ENCODE measurements around the gene NEGR1. TPM values are rescaled to one million over a fixed set of nuclear protein-coding genes. Genes with fewer than 3 reads are reported as not detected.
A peak's percentile ranks its signal among the peaks of the same experiment; 100 is the strongest.

NEGR1 gene
- total RNA-seq, 6 donors from 2014 or later: 3.1 to 14.7 (median 8.9) TPM

DNA sequence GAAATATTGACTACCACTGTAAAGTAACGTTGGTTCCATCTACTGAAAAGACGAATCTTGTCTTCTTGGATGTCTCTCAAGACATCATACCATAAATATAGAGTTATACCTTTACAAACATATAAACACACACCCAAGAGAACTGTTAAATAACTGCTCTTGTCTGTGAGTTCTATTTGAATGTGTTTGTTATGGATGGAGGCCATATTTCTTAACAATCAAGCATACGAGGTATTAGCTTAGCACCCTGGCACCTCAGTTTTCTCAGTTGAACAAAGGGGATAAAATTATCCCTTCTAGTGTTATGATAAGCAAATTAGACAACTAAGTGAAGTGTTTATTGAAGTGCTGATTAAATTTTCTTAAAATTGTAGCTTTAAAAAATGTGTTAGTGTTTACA is 864.9 kb downstream of the NEGR1 start:
- Histone ChIP-seq H3K4me1 (no peaks in the 10 kb centered on the region), H3K27ac (no peak overlapping the region), H3K9me3 (no peaks in the 10 kb centered on the region), H3K4me3 (no peak overlapping the region), H3K36me3 (no peaks in the 10 kb centered on the region), H3K27me3 (no peaks in the 10 kb centered on the region)
- no peak for DNase-seq
- TF ChIP-seq, protein P1, sequence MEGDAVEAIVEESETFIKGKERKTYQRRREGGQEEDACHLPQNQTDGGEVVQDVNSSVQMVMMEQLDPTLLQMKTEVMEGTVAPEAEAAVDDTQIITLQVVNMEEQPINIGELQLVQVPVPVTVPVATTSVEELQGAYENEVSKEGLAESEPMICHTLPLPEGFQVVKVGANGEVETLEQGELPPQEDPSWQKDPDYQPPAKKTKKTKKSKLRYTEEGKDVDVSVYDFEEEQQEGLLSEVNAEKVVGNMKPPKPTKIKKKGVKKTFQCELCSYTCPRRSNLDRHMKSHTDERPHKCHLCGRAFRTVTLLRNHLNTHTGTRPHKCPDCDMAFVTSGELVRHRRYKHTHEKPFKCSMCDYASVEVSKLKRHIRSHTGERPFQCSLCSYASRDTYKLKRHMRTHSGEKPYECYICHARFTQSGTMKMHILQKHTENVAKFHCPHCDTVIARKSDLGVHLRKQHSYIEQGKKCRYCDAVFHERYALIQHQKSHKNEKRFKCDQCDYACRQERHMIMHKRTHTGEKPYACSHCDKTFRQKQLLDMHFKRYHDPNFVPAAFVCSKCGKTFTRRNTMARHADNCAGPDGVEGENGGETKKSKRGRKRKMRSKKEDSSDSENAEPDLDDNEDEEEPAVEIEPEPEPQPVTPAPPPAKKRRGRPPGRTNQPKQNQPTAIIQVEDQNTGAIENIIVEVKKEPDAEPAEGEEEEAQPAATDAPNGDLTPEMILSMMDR (IDR thresholded peaks at IDR 0.05): no peak
- TF ChIP-seq EP300 (IDR thresholded peaks at IDR 0.05) (no peak), POLR2A (IDR thresholded peaks at IDR 0.05) (no peak), POLR2AphosphoS5 (IDR thresholded peaks at IDR 0.05) (no peak)
- 59 to 65% methylated on average over 3 of the region's 3 CpGs for WGBS, 2 donors
- ATAC-seq (ENCODE audit: low FRiP score in 2 of 2): no peak

- H3K27ac ChIP-seq: no peak overlapping the region
- H3K27me3 ChIP-seq: no peaks in the 10 kb centered on the region
- WGBS, 2 donors: 35 to 40% methylated on average over 2 of the region's 2 CpGs
- H3K9me3 ChIP-seq: no peaks in the 10 kb centered on the region
- H3K4me3 ChIP-seq: no peak overlapping the region
- no peaks in the 10 kb centered on the region for H3K4me1 ChIP-seq
- no peaks in the 10 kb centered on the region for H3K36me3 ChIP-seq
- DNase-seq: no peak
- no peak for TF ChIP-seq EP300 (IDR thresholded peaks at IDR 0.05)
- TF ChIP-seq, protein P1 (IDR thresholded peaks at IDR 0.05): no peak
- TF ChIP-seq POLR2A (IDR thresholded peaks at IDR 0.05): no peak
- TF ChIP-seq POLR2AphosphoS5 (IDR thresholded peaks at IDR 0.05): no peak
- peak in 1 of 2 donors; percentile 28 for ATAC-seq (ENCODE audit: low FRiP score in 2 of 2)
These were observed 868.2 kb downstream of the NEGR1 start for GRCh38 chr1:71414179-71414578.

DNA sequence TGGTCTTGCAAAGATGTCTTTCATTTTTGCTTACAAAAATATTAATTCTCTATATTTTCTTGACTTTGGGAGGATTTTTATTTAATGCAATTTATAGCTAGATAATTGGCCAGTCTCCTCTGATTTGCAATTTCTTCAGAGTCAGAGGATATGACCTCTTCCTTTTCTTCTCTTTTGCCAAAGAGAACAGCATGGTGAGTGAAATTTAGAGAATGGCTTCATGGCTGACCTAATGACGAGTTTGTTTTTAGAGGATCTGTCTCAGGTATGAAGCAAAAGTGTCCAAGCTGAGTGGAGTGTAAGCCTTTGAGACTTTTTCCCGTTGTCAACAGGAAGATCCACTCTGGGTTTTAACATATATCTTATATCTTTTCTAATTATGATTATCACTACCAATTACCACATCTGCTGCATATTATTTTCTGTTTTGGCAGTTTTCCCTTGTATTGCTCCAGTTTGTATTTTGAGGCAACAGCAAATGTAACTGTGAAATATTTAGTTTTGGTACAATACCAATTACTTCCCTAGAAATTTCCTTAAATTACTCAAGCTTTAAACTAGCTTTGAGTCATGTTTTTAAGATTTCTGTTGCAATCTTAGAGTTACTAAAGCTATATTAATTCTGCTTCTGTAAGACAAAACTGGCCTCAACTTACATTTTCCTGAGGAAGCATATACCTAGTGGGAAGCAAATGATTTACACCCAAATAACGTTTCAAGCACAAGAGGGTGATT is 868.7 kb downstream of the NEGR1 start:
- TF ChIP-seq, protein P1 (IDR thresholded peaks at IDR 0.05): no peak
- TF ChIP-seq POLR2AphosphoS5 (IDR thresholded peaks at IDR 0.05): no peak
- no peak for TF ChIP-seq EP300 (IDR thresholded peaks at IDR 0.05)
- TF ChIP-seq POLR2A (IDR thresholded peaks at IDR 0.05): no peak
- H3K4me1 ChIP-seq: no peaks in the 10 kb centered on the region
- H3K36me3 ChIP-seq: no peaks in the 10 kb centered on the region
- no peaks in the 10 kb centered on the region for H3K9me3 ChIP-seq
- H3K4me3 ChIP-seq: no peak overlapping the region
- ATAC-seq (ENCODE audit: low FRiP score in 2 of 2) (peak in 1 of 2 donors; percentile 12), DNase-seq (no peak)
- H3K27me3 ChIP-seq: no peaks in the 10 kb centered on the region
- no peak overlapping the region for H3K27ac ChIP-seq
- 41 to 48% methylated on average over 3 of the region's 3 CpGs for WGBS, 2 donors

DNA sequence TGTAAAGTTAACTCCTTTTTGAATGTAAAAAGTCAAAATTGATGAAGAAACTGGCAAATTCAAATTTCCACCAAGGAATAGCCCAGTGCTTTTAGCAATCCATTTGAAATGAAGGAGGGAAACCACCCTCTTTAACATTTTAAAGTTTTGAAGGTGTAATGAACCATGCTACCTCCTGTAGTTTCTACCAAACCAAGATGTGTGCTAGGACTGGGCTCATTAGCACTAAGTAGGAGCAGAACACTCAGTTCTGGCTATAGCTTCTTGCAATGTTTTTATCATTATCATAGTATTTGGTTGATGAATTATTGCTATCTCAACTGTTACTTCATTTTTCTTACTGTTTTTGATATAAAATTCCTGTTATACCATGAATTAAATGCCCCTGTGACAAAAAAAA is 882.3 kb downstream of the NEGR1 start:
- DNase-seq (no peak), ATAC-seq (ENCODE audit: low FRiP score in 2 of 2) (no peak)
- Histone ChIP-seq H3K4me3 (no peak overlapping the region), H3K27me3 (no peaks in the 10 kb centered on the region), H3K36me3 (no peaks in the 10 kb centered on the region), H3K27ac (no peak overlapping the region), H3K9me3 (no peaks in the 10 kb centered on the region), H3K4me1 (no peaks in the 10 kb centered on the region)
- TF ChIP-seq EP300 (IDR thresholded peaks at IDR 0.05) (no peak), POLR2AphosphoS5 (IDR thresholded peaks at IDR 0.05) (no peak), POLR2A (IDR thresholded peaks at IDR 0.05) (no peak)
- TF ChIP-seq, protein P1 (IDR thresholded peaks at IDR 0.05): no peak

DNA sequence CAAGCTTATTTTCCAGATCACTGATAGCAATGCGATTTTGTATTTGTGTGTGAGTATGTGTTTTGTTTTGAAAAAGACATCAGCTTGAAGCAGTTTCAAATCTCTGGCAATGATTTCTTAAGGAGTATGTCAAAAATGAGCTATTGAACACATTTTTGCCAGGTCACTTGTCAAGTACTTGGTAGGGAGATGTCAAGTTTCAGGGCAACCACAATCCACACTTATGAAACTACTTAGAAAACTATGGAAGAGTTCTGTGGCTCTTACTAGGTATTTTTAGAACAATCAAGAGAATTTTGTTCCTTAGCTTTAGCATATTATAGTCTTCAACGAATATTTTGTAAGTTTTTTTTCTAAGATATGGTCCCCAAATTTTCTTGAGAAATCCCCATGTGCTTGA is 882.7 kb downstream of the NEGR1 start:
- ATAC-seq (ENCODE audit: low FRiP score in 2 of 2) (no peak), DNase-seq (no peak)
- H3K36me3 ChIP-seq: no peaks in the 10 kb centered on the region
- WGBS, 2 donors: 41 to 42% methylated on average over 2 of the region's 2 CpGs
- no peak overlapping the region for H3K4me3 ChIP-seq
- H3K4me1 ChIP-seq: no peaks in the 10 kb centered on the region
- no peaks in the 10 kb centered on the region for H3K9me3 ChIP-seq
- TF ChIP-seq POLR2AphosphoS5 (IDR thresholded peaks at IDR 0.05): no peak
- TF ChIP-seq POLR2A (IDR thresholded peaks at IDR 0.05): no peak
- TF ChIP-seq EP300 (IDR thresholded peaks at IDR 0.05): no peak
- TF ChIP-seq, protein P1 (IDR thresholded peaks at IDR 0.05): no peak
- no peaks in the 10 kb centered on the region for H3K27me3 ChIP-seq
- no peak overlapping the region for H3K27ac ChIP-seq

Data from upper lobe of left lung (tissue), 6 donors.